HTERT RPE-1 (cell line): ENCODE data around the gene ABITRAM.

Experiments used
- in situ Hi-C: fragments of 300-500 bp; cut with MboI; formaldehyde crosslinking; loops from 4 replicates; pipeline ENCODE4 v1.14.3; 2020; ENCODE audit warnings: low sequenced_read_pairs

ABITRAM gene

DNA sequence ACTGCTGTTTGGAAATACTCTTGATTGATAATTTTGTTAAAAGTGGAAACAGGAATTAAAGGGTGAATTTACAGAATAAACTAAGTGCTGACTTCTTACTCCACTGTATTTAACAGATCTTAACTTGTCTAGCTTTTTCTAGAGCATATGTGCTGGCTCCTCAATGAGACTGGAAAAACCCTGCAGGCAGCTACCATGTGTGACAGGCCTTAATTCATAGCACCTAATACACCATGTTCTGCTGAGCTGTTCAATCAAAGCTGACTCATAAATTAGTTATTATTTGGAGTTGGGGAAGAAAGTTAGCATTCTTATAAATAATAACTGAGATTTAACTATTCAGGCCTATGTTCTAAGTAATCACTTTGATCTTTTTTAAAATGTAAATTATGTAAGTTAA, 49.7 kb downstream of the ABITRAM start:
- in situ Hi-C loops = no loop called here
